ENCODE results near the gene ICAM2. TPM values are rescaled to one million over a fixed set of nuclear protein-coding genes. Genes with fewer than 3 reads are reported as not detected.

ICAM2 gene
- total and polyA plus RNA-seq, 4 donors: 9.6 to 17.5 (median 12.4) TPM

DNA sequence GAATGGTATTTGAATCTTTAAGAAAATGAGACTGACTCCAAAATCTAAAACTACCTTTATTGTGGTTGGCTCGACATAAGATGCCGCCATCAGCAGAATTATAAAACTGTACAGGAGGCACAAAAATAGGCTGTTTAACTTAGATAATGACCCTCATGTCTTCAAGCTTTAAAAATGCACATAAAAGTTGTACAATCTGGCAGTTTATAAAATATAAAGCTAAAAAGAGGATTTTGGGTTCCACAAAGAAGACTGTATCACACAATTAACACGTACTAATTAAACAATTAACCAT is 18.6 kb upstream of the ICAM2 start:
- TF ChIP-seq TAF1 (conservative IDR thresholded peaks at IDR 0.05): no peak
- no peak for TF ChIP-seq YY1 (IDR thresholded peaks at IDR 0.05)
- no peak for TF ChIP-seq FOXA2 (IDR thresholded peaks at IDR 0.05)
- TF ChIP-seq, protein P1, sequence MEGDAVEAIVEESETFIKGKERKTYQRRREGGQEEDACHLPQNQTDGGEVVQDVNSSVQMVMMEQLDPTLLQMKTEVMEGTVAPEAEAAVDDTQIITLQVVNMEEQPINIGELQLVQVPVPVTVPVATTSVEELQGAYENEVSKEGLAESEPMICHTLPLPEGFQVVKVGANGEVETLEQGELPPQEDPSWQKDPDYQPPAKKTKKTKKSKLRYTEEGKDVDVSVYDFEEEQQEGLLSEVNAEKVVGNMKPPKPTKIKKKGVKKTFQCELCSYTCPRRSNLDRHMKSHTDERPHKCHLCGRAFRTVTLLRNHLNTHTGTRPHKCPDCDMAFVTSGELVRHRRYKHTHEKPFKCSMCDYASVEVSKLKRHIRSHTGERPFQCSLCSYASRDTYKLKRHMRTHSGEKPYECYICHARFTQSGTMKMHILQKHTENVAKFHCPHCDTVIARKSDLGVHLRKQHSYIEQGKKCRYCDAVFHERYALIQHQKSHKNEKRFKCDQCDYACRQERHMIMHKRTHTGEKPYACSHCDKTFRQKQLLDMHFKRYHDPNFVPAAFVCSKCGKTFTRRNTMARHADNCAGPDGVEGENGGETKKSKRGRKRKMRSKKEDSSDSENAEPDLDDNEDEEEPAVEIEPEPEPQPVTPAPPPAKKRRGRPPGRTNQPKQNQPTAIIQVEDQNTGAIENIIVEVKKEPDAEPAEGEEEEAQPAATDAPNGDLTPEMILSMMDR (IDR thresholded peaks at IDR 0.05; ENCODE audit: low read depth, low read length, missing input control): no peak
- no peak for TF ChIP-seq RXRA (IDR thresholded peaks at IDR 0.05)
- no peak for TF ChIP-seq HNF4G (IDR thresholded peaks at IDR 0.05)
- TF ChIP-seq, protein P2, sequence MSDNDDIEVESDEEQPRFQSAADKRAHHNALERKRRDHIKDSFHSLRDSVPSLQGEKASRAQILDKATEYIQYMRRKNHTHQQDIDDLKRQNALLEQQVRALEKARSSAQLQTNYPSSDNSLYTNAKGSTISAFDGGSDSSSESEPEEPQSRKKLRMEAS (IDR thresholded peaks at IDR 0.05): no peak
- TF ChIP-seq, protein P3, sequence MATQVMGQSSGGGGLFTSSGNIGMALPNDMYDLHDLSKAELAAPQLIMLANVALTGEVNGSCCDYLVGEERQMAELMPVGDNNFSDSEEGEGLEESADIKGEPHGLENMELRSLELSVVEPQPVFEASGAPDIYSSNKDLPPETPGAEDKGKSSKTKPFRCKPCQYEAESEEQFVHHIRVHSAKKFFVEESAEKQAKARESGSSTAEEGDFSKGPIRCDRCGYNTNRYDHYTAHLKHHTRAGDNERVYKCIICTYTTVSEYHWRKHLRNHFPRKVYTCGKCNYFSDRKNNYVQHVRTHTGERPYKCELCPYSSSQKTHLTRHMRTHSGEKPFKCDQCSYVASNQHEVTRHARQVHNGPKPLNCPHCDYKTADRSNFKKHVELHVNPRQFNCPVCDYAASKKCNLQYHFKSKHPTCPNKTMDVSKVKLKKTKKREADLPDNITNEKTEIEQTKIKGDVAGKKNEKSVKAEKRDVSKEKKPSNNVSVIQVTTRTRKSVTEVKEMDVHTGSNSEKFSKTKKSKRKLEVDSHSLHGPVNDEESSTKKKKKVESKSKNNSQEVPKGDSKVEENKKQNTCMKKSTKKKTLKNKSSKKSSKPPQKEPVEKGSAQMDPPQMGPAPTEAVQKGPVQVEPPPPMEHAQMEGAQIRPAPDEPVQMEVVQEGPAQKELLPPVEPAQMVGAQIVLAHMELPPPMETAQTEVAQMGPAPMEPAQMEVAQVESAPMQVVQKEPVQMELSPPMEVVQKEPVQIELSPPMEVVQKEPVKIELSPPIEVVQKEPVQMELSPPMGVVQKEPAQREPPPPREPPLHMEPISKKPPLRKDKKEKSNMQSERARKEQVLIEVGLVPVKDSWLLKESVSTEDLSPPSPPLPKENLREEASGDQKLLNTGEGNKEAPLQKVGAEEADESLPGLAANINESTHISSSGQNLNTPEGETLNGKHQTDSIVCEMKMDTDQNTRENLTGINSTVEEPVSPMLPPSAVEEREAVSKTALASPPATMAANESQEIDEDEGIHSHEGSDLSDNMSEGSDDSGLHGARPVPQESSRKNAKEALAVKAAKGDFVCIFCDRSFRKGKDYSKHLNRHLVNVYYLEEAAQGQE (IDR thresholded peaks at IDR 0.05): no peak
- TF ChIP-seq, protein P4, sequence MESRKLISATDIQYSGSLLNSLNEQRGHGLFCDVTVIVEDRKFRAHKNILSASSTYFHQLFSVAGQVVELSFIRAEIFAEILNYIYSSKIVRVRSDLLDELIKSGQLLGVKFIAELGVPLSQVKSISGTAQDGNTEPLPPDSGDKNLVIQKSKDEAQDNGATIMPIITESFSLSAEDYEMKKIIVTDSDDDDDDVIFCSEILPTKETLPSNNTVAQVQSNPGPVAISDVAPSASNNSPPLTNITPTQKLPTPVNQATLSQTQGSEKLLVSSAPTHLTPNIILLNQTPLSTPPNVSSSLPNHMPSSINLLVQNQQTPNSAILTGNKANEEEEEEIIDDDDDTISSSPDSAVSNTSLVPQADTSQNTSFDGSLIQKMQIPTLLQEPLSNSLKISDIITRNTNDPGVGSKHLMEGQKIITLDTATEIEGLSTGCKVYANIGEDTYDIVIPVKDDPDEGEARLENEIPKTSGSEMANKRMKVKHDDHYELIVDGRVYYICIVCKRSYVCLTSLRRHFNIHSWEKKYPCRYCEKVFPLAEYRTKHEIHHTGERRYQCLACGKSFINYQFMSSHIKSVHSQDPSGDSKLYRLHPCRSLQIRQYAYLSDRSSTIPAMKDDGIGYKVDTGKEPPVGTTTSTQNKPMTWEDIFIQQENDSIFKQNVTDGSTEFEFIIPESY (IDR thresholded peaks at IDR 0.05): no peak
- no peak for TF ChIP-seq HNF4A (conservative IDR thresholded peaks at IDR 0.05)
- no peak for TF ChIP-seq RAD21 (IDR thresholded peaks at IDR 0.05)
- Histone ChIP-seq H3K4me3 (ENCODE audit: low read depth in 1 of 3, low read length in 3 of 3) (no peak overlapping the region), H3K27me3 (ENCODE audit: control insufficient read depth in 4 of 4, insufficient read depth in 4 of 4, low read length in 3 of 4) (no peaks in the 10 kb centered on the region), H3K4me1 (ENCODE audit: control insufficient read depth in 4 of 4, insufficient read depth in 4 of 4, low read length in 3 of 4) (peaks cover 0 to 9% (median 3%) of the 10 kb centered on the region in 4 donors), H3K36me3 (ENCODE audit: control insufficient read depth in 4 of 4, insufficient read depth in 3 of 4, low read depth in 1 of 4, low read length in 3 of 4) (peaks cover 10 to 36% (median 31%) of the 10 kb centered on the region in 4 donors), H3K27ac (ENCODE audit: low read depth in 1 of 2, low read length in 2 of 2) (no peak overlapping the region), H3K9me3 (ENCODE audit: control insufficient read depth in 4 of 4, low read length in 3 of 4) (no peaks in the 10 kb centered on the region), H3K9ac (ENCODE audit: low read depth in 1 of 2, low read length in 2 of 2) (no peak overlapping the region)
- no peak for DNase-seq (ENCODE audit: low spot score)
- 96% methylated on average over 3 of the region's 3 CpGs for WGBS

DNA sequence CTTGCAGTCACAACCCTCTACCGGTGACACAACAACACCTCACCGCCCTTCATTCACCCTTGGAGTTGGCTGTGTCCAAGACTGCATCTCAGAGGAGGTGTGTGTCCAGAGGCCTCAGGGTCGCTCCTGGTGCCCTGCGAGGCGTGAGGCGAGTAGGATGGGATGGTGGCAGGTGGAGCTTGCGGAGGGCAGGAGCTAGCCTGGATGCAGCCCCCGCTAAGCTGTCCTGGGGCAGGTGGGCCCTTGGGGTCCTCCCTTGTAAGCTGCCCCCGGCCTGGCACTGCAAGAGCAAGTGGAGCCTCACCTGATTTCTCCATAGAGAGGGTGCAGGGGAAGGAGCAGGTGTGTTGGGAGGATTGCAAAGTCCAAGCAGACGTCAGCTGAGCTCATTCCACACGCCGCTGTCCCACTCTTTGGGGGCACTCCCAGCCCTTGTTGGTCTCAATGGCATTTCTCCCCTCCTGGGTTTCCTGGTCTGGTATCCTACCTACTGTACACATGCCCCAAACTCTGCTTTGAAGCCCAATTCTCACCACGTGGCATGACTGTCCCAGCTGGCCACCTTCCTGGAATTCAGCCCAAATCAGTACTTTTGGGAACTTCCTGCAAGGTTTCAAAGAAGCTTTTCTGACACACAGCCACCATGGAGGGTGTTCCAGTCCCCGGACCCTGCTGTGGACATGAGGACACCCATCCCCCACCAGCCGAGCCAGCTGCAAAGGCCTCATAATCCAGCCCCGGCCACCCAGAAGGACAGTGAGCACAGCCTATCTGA is 18.1 kb upstream of the ICAM2 start:
- Histone ChIP-seq H3K4me3 (ENCODE audit: low read depth in 1 of 3, low read length in 3 of 3) (no peak overlapping the region), H3K9ac (ENCODE audit: low read depth in 1 of 2, low read length in 2 of 2) (no peak overlapping the region), H3K36me3 (ENCODE audit: control insufficient read depth in 4 of 4, insufficient read depth in 3 of 4, low read depth in 1 of 4, low read length in 3 of 4) (peaks cover 8 to 30% (median 27%) of the 10 kb centered on the region in 4 donors), H3K27ac (ENCODE audit: low read depth in 1 of 2, low read length in 2 of 2) (no peak overlapping the region), H3K9me3 (ENCODE audit: control insufficient read depth in 4 of 4, low read length in 3 of 4) (no peaks in the 10 kb centered on the region), H3K27me3 (ENCODE audit: control insufficient read depth in 4 of 4, insufficient read depth in 4 of 4, low read length in 3 of 4) (no peaks in the 10 kb centered on the region), H3K4me1 (ENCODE audit: control insufficient read depth in 4 of 4, insufficient read depth in 4 of 4, low read length in 3 of 4) (peaks cover 0 to 9% (median 3%) of the 10 kb centered on the region in 4 donors)
- no peak for TF ChIP-seq FOXA2 (IDR thresholded peaks at IDR 0.05)
- TF ChIP-seq JUND (IDR thresholded peaks at IDR 0.05): no peak
- no peak for TF ChIP-seq RAD21 (IDR thresholded peaks at IDR 0.05)
- TF ChIP-seq, protein P3 (IDR thresholded peaks at IDR 0.05): no peak
- TF ChIP-seq FOXA1 (IDR thresholded peaks at IDR 0.05): no peak
- TF ChIP-seq, protein P4 (IDR thresholded peaks at IDR 0.05): no peak
- TF ChIP-seq EGR1 (IDR thresholded peaks at IDR 0.05; ENCODE audit: low read depth in 2 of 2): no peak
- no peak for TF ChIP-seq NR2F2 (IDR thresholded peaks at IDR 0.05)
- no peak for TF ChIP-seq RXRA (IDR thresholded peaks at IDR 0.05)
- no peak for TF ChIP-seq SP1 (IDR thresholded peaks at IDR 0.05)
- no peak for TF ChIP-seq GABPA (IDR thresholded peaks at IDR 0.05 in 1 of 2, conservative IDR thresholded peaks at IDR 0.05 in 1 of 2)
- no peak for TF ChIP-seq TAF1 (conservative IDR thresholded peaks at IDR 0.05)
- no peak for DNase-seq (ENCODE audit: low spot score)
- 92% methylated on average over 16 of the region's 16 CpGs for WGBS

Data from liver (tissue), 9 donors.